Measurements from ENCODE around the gene TBC1D22A.

- TF ChIP-seq SAFB2 (IDR thresholded peaks at IDR 0.05; ENCODE audit: borderline replicate concordance, low read depth, low read length, severe bottlenecking) (no peak), ARID4B (CRISPR knock-in tag; IDR thresholded peaks at IDR 0.05) (no peak), EZH2 (IDR thresholded peaks at IDR 0.05; ENCODE audit: borderline replicate concordance, low read depth, low read length) (no peak), ZSCAN29 (IDR thresholded peaks at IDR 0.05) (no peak), SMARCC2 (IDR thresholded peaks at IDR 0.05; ENCODE audit: low read depth) (no peak)
Observed at GRCh38 chr22:47090591-47091245, 328.3 kb downstream of the TBC1D22A start.

Measured in K562 (cell line).